Heart right ventricle (tissue), 16 donors: ENCODE data around the gene ATF6B. TPM values are rescaled to one million over a fixed set of nuclear protein-coding genes. Genes with fewer than 3 reads are reported as not detected.
A peak's percentile ranks its signal among the peaks of the same experiment; 100 is the strongest.

ENCODE experiments used
- ATAC-seq, 8 donors: fragments of 200-7000 bp; cut with Tn5 transposase; one replicate each; pipeline ENCODE4 v1.9.1; 2020; ENCODE audit warnings: mild to moderate bottlenecking in 8 of 8, moderate library complexity in 8 of 8, moderate number of reproducible peaks in 1 of 8
- DNase-seq, 2 donors: peaks; one replicate each; pipeline ENCODE4 v3.0.0-alpha.2; 2020
- H3K27ac ChIP-seq, 10 donors: fragments of 200-600 bp; sonication (generic) in 2 of 10; one replicate each; pipeline versions ENCODE4 v1.5.0 to v1.8.0; 2020 to 2022; ENCODE audit warnings: mild to moderate bottlenecking in 3 of 10
- H3K27me3 ChIP-seq, 7 donors: fragments of 200-600 bp; one replicate each; pipeline ENCODE4 v1.8.0; 2021 to 2022; ENCODE audit warnings: mild to moderate bottlenecking in 2 of 7
- H3K36me3 ChIP-seq, 9 donors: fragments of 200-600 bp; sonication (generic) in 1 of 9; one replicate each; pipeline versions ENCODE4 v1.5.0 to v1.8.0; 2020 to 2022; ENCODE audit warnings: mild to moderate bottlenecking in 2 of 9
- H3K4me1 ChIP-seq, 9 donors: fragments of 200-600 bp; sonication (generic) in 1 of 9; one replicate each; pipeline versions ENCODE4 v1.5.0 to v1.8.0; 2020 to 2022; ENCODE audit warnings: mild to moderate bottlenecking in 4 of 9
- H3K4me3 ChIP-seq, 10 donors: fragments of 200-600 bp; sonication (generic) in 2 of 10; one replicate each; pipeline versions ENCODE4 v1.5.0 to v1.8.0; 2020 to 2022; ENCODE audit warnings: mild to moderate bottlenecking in 7 of 10, moderate library complexity in 2 of 10
- H3K9me3 ChIP-seq, 11 donors: fragments of 200-600 bp in 10 of 11; sonication (generic) in 2 of 11; one replicate each; pipeline versions ENCODE4 v1.5.0 to v1.8.0; 2013 to 2022; ENCODE audit warnings: mild to moderate bottlenecking in 2 of 11, control low read depth in 1 of 11, moderate library complexity in 1 of 11
- CTCF ChIP-seq, 9 donors: fragments of 200-600 bp; sonication (generic) in 2 of 9; IDR thresholded peaks; one replicate each; pipeline versions ENCODE4 v1.5.0 to v1.8.0; 2021 to 2022; ENCODE audit warnings: antibody characterized with exemption in 9 of 9, mild to moderate bottlenecking in 5 of 9, moderate library complexity in 1 of 9
- WGBS, 2 donors: extraction: QIAGEN DNeasy Blood & Tissue Kit; methylation state at CpG; one replicate each; pipeline ENCODE4 v1.1.7; 2013; ENCODE audit warnings: inconsistent platforms in 1 of 2; 5-methylcytosine and 5-hydroxymethylcytosine counted together
- intact Hi-C, 10 donors: fragments of 100-400 bp; cut with DNase I; formaldehyde crosslinking; loops; one replicate each; pipeline versions ENCODE4 v1.11.1 to v1.14.2; 2022
- polyA plus RNA-seq, 2 donors: library from polyadenylated mRNA; stranded (reverse); fragments of 200-250 nt; gene quantifications; one replicate each; pipeline ENCODE4 v1.2.3, GENCODE V29; 2013
- total RNA-seq, 10 donors: library from RNA; stranded (reverse); fragmentation: NEBNext Ultra II Directional in 3 of 10; extraction: Animal tissue kit (Norgen Biotek cat#: 25700) in 3 of 10; gene quantifications; one replicate each; pipeline versions ENCODE4 v1.2.1 to v1.2.4, GENCODE V29; 2021 to 2023
- donor health status: Arrhythmogenic right ventricular cardiomyopathy.
- donor health status: ischemic (EF 13 %, LVEDD 7.1; RV severe dilation, severe dysfunction).
- donor health status: healthy with polysubstance abuse.
- donor health status: DM: no; HTN: yes; CAD: no.
- donor health status: DM: no; HTN: no; CAD: no.
- donor health status: ischemic (EF 25% LVEDD 6.9; RV normal size, moderate dysfunction).
- donor health status: ischemic (EF 25% LVEDD 5.7; RV mildly dilated, moderate dysfunction).
- donor health status: healthy.
- donor health status: DM: yes; HTN: yes; CAD: no.
- donor health status: Ischemic cardiomyopathy.
- donor health status: ischemic (EF 35%, LVEDD 5.7; RV mildly dilated, moderate dysfunction).
- donor health status: nonischemic (EF 11% LVEDD 7.7; RV severe dilation, severe dysfunction).
- donor health status: DM: yes; HTN: yes; CAD: no.
- donor health status: PGD.
- donor health status: ischemic (EF 29% LVEDD 5.4; RV normal size, mild dysfunction).
- donor health status: nonischemic (EF 23%, LVEDD 6.1; RV moderate dilation, normal function).

The ATF6B gene
- total and polyA plus RNA-seq, 12 donors: 20.1 to 47.0 (median 29.4) TPM

- H3K36me3 ChIP-seq: peaks cover 0 to 51% (median 17%) of the 10 kb centered on the region in 9 donors
- H3K27ac ChIP-seq: no peak overlapping the region
- no peak overlapping the region for H3K4me3 ChIP-seq
- TF ChIP-seq CTCF (IDR thresholded peaks at IDR 0.05): no peak
- no peaks in the 10 kb centered on the region for H3K9me3 ChIP-seq
- no peaks in the 10 kb centered on the region for H3K27me3 ChIP-seq
- WGBS, 2 donors: 94 to 95% methylated on average over 6 of the region's 6 CpGs
- DNase-seq (no peak), ATAC-seq (no peak)
- intact Hi-C loops: loop anchor here in 4 of 10 donors (10.0 kb wide), 2 partner anchors 46 to 1034 kb away; partner anchors contain the start of genes ATF6B (in 3 of the 4), HSD17B8 (in 1 of the 4), RING1 (in 1 of the 4) and RXRB (in 1 of the 4)
- peaks cover 0 to 29% (median 12%) of the 10 kb centered on the region in 9 donors for H3K4me1 ChIP-seq
Measured at GRCh38 chr6:32171234-32171633, 43.2 kb upstream of the ATF6B start.

GRCh38 chr6:32170294-32170693 is 42.2 kb upstream of the ATF6B start:
- no peaks in the 10 kb centered on the region for H3K9me3 ChIP-seq
- intact Hi-C loops: loop anchor here in 4 of 10 donors (10.0 kb wide), 2 partner anchors 45 to 1035 kb away; partner anchors contain the start of genes ATF6B (in 3 of the 4), HSD17B8 (in 1 of the 4), RING1 (in 1 of the 4) and RXRB (in 1 of the 4)
- H3K4me3 ChIP-seq: no peak overlapping the region
- peaks cover 0 to 25% (median 10%) of the 10 kb centered on the region in 9 donors for H3K4me1 ChIP-seq
- 91% methylated on average over 11 of the region's 11 CpGs for WGBS, 2 donors
- no peak for TF ChIP-seq CTCF (IDR thresholded peaks at IDR 0.05)
- peaks cover 0 to 60% (median 17%) of the 10 kb centered on the region in 9 donors for H3K36me3 ChIP-seq
- no peaks in the 10 kb centered on the region for H3K27me3 ChIP-seq
- no peak for DNase-seq
- H3K27ac ChIP-seq: peak overlapping the region in 1 of 10 donors; percentile 31
- ATAC-seq: no peak

GRCh38 chr6:32168807-32169591 is 41.0 kb upstream of the ATF6B start:
- no peak overlapping the region for H3K4me3 ChIP-seq
- ATAC-seq: peak in 2 of 8 donors; percentile 8 to 15
- no peak for DNase-seq
- H3K9me3 ChIP-seq: no peaks in the 10 kb centered on the region
- peaks cover 0 to 68% (median 17%) of the 10 kb centered on the region in 9 donors for H3K36me3 ChIP-seq
- peaks cover 0 to 12% (median 0%) of the 10 kb centered on the region in 9 donors for H3K4me1 ChIP-seq
- H3K27ac ChIP-seq: peak overlapping the region in 3 of 10 donors; percentile 19 to 64 (median 40)
- WGBS, 2 donors: 74 to 75% methylated on average over 11 of the region's 11 CpGs
- TF ChIP-seq CTCF (IDR thresholded peaks at IDR 0.05): no peak
- H3K27me3 ChIP-seq: no peaks in the 10 kb centered on the region
- intact Hi-C loops: no loop called here

- Histone ChIP-seq H3K9me3 (no peaks in the 10 kb centered on the region), H3K4me1 (peaks cover 0 to 7% (median 0%) of the 10 kb centered on the region in 9 donors), H3K4me3 (no peak overlapping the region), H3K36me3 (peaks cover 0 to 75% (median 17%) of the 10 kb centered on the region in 9 donors), H3K27me3 (no peaks in the 10 kb centered on the region), H3K27ac (peak overlapping the region in 5 of 10 donors; percentile 13 to 64 (median 23))
- DNase-seq (no peak), ATAC-seq (no peak)
- intact Hi-C loops: no loop called here
- no peak for TF ChIP-seq CTCF (IDR thresholded peaks at IDR 0.05)
- 74 to 75% methylated on average over 2 of the region's 2 CpGs for WGBS, 2 donors
Measured at GRCh38 chr6:32168350-32168749, 40.3 kb upstream of the ATF6B start.
